HS-5 (cell line): ENCODE results near the gene AMBP.

Experiments used
- DNase-seq: peaks from one replicate; pipeline ENCODE4 v3.0.0-alpha.2; 2012; ENCODE audit warnings: low read depth

Gene AMBP

DNA sequence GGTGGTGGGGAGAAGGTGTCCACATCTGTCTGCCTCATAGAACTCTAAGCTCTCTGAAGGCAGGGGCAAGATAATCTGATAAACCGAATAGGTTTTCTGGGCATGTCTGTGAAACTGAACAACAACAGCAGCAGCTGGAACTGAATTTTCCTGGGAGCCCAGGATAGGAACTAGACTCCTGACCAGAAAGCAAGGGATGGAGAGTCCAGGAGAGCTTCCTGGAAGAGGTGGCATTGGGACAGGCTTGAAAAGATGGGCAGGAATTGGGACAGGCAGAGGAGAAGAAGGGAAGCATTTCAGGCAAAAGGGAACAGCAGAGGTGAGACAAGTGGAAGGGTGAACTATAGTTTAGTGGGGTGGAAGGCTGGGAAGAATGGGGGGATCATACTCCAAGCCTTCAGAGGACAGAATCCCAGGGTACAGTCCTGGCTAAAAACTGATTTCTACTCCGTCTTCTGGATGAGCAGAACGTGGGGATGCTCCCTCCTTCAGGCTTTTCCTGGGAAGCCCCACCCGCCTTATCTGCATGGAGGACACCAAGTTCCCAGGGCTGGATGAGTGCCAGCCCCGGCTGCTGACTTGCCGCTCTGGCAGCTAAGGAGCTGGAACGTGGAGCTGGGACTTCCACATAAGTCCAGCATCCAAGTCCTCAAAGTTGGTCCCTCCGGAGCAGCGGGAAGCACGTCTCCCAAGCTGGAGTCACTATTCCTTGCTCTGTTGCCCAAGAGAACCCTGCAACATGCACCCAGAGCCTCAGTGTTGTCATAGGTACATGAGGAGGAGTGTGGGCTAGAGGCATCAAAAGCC, 34.9 kb upstream of the AMBP start:
- DNase-seq, result no peak

DNA sequence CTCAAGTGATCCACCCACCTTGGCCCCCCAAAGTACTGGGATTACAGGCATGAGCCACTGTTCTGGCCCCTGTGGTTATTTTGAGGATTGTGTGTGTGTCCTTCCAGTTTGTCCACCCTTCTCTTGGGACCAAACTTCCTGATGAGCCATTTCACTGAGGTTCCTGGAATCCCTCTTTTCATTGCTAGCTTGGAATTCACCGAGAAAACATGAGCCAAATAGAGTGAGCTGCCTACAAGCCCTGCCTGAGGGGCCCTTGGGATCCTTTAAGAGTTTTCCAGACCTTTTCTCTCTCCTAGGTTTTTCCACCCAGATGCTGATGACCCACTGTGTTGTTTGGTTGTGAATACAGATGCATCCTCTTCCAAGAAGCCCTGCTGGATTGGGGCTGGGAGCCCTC, 34.2 kb upstream of the AMBP start:
- no peak for DNase-seq

DNA sequence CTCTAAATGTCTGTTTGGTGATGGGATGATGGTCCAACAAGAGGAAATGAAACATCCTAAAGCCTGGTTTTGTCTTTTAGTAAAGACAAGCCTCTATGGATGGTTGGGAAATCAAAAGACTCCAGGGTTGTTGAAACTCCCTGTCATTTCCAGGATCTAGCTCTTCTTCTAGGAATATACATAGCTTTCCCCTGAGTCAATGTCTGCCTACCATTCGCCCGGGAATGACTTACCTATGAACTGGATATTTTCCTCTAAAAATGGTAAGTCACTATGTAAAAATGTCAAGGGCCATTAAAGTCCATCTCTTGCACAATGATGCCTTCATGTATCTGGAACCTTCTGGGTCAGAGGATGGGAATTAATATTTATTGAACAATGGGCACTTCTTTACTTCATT, 32.1 kb upstream of the AMBP start:
- DNase-seq, result peak; percentile 94

DNA sequence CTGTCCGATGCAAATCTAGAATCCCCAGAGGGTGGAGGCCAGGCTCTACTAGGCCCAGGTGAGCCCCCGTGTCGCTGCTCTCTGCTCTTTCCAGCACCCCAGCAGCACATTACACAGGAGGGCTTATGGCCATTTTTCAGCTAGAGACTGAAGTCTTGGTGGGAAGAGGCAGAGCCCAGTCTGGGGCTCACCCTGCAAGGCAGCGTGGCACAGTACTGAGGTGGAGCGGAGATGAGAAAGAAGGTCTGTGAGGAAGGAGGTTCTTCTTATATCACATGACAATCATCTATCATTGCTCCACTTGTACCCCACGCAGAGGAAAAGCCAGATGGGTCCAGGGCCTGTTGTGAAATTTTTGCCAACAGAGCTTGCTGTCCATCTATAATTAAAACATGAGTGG, 31.0 kb upstream of the AMBP start:
- DNase-seq, result no peak

DNA sequence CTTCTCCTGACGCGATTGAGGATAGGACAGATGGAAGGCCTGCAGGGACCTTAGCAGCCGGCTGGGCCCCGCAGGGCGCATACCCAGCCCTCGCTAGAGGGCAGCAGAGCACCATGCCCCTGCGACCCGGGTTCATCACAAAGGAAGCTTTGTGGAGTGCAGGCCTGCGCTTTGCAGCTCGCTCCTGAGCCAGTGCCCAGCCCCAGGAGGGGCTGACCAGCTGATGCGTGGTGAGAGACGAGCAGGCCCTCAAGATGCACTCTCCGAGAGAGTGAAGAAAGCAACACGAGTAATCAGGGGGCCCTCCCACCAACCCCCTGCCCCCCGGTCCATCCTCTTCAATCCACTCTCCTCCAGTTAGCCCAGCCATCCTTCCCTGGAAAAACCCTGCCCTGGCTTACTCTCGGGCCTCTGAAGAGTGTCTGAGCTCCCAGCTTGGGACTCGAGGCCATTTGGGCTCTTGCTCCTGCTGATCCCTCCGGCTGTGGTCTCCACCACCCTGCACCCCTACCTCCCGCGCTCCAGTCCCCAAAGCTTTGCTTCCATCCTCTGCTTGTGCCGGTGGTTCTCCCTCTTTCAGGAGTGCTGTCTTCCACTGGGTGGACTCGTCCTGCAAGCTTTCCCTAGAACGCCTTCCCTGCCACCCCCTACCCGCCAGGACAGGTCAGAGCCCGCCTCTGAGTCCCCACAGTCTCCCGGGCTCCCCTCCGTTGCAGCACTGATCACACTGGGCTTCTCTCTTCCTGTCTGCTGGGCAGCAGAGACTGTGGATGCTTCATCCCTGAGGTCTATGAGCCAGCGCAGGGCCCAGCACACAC, 30.1 kb upstream of the AMBP start:
- no peak for DNase-seq

DNA sequence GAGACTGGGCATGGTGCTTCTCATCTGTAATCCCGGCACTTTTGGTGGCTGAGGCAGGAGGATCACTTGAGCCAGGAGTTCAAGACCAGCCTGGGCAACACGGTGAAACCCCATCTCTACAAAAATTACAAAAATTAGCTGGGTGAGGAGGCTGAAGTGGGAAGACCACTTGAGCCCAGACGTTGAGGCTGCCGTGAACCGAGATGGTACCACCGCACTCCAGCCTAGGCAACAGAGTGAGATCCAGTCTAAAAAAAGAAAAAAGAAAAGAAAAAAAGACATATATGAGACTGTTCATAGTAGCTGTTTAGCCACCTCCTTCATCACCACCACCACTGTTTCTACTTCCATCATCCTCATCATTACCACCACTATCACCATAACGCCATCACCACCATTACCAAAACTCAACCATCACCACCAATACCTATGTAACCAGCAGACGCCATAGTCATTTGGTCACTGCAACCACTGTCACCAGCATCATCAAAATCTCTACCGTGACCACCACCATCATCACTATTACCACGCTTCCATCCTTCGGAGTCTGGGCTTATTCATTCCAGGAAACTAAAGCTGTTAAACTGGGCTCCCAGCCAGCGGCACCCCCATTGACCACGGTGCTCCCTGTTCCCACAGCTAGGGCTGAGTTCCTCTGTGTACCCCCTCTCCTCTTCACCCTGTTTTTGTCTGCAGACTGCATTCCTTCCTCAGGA, 29.3 kb upstream of the AMBP start:
- DNase-seq, result no peak

DNA sequence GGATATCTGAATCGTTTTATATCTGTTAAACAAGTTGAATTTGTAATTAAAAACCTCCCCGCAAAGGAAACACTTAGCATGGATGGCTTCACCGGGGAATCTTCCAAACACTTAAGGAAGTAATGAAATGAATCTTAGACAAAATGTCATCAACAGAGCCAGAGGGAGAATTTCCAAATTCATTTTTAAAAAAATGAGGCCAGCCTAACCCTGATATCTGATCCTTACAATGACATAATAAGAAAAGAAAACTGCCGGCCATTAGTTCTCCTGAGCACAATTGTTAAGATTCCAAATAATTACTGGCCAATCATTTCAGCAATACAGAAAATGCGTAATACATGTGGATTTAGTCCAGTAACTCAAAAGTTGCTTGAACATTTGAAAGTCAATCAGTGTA, 27.1 kb upstream of the AMBP start:
- DNase-seq, result no peak

DNA sequence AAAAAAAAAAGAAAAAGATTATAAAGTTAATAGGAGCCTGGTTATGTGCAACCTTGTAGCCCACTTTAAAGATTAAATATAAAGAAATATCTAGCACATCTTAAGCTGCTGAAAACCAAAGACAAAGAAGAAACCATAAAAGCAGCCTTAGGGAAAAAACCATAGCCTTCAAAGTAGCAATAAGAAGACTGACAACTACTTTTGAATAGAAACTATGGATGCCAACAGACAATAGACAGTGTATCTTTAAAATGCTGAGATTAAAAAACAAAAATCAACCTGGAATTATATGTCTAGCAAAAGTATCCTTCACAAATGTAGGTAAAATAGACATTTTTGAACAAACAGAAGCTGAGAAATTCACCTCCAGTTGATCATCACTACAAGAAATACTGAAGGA, 24.4 kb upstream of the AMBP start:
- no peak for DNase-seq

DNA sequence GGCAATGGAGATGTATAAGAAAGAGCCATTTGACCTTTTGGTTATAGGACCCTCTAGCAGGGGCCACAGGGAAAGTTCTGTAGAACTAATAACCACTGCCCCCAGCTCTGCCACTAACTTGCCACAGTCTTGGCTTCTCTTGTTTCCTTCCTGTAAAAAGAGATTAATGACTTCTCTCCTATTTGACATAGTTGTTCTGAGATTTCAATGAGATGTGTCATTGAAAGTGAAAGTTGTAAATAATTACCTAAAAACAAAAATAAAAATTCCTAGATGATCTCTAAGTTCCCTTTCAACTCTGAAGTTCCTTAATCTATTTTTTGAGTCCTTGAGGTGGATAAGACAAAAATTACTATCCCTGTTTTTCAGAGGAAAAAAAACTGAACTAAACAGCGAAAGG, 22.4 kb upstream of the AMBP start:
- DNase-seq, result no peak

DNA sequence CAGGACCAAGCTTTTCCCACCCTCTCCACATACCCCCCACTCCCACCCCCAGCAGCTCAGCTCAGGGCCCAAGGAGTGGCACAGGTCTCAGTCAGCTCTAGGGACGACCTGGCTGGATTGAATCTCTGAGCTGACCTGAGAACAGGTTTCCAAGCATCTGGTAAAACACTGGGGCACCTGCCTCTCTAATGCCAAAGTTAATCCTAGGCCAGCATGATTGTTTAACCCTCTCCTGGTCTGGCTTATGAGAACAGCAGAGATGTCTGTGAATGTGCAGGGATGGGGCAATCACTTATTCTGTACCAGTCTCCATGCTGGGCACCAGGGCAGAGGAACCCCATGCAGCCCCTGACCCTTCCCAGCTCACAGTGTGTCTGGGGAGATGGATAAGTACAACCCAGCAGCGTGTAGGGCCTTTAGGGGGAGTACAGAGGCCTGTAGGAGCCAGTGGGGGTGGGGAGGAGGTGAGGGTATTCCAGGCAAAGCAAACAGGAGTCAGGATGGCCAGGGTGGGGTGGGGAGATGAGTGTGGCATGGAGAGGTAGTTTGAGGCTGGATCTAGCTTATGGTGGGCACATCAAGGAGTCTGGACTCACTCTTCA, 21.7 kb upstream of the AMBP start:
- no peak for DNase-seq

DNA sequence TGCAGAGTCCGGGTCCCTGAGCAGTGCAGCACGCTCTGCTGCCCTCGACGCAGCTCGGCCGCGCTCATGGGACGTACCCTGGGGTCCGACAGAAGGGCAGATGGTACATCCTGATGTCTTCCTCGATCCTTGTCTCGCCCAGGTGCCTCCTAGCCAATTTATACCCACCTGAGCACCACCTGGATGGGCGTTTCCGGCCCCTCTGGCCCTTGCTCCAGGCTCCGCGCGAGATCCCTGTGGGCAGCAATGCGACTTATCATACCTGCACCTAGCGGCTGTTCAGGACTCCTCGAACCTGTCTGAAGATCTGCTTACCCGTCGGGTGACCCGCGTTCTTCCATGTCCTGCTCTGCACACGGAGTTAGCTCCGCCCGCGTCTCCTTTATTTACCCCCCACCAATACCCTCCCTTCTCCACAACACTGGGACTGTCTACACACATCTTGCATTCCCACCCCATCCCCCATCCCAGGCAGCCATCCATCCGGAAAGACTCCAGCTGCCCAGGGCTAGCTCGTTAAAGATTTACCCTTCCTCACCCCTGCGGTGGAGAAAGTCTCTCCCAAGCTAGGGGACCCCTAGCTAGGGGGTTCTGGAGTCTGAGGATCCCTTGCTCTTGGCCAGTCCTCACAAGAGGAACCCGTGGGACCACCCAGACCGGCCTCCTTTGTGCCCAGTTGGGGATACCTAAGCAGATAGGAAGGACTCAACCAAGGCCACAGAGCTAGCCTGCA, 21.0 kb upstream of the AMBP start, which contains the start of gene KIF12:
TSS of gene KIF12 (minus strand) at position 357 of the 733 bp plus-strand sequence. CDS start at position 341, 16 bp downstream.
- DNase-seq, result no peak

DNA sequence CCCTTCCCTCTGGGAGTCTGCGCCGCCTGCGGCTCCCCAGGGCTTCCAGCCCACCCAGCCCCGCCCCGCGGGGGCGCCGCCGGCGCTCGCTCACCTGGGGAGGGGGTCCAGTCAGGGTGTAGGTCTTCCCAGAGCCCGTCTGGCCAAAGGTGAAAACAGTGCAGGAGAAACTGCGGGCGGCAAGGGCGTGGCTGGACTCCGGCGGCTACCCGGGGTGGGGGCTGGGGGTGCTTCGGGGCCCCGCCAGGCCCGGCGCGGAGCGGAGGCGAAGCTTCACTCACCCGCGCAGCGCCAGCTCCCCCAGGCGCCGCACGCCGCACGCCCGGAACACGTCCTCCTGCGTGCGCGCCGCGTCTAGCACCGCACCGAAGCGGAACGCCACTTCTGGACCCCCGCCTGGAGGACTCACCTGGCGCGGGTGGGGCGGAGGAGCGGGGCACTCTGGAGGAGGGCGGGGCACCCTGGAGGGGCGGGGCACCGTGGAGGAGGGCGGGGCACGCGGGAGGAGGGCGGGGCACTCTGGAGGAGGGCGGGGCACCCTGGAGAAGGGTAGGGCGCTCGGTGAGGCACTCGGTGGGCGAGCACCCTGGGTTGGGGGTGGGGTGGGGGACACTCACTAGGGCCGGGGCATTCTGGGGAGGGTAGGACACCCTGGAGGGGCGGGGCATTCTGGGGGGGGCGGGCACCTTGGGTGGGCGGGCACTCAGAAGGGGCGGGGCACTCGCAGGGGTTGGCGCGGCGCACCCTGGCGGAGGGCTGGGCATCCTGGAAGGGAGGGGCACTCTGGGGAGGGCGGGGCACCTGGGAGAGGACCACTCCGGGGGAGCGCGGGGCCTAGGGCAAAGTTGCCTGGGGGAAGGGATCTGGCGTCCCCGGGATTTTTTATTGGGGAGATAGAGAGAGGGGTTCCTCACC, 20.2 kb upstream of the AMBP start:
- no peak for DNase-seq

DNA sequence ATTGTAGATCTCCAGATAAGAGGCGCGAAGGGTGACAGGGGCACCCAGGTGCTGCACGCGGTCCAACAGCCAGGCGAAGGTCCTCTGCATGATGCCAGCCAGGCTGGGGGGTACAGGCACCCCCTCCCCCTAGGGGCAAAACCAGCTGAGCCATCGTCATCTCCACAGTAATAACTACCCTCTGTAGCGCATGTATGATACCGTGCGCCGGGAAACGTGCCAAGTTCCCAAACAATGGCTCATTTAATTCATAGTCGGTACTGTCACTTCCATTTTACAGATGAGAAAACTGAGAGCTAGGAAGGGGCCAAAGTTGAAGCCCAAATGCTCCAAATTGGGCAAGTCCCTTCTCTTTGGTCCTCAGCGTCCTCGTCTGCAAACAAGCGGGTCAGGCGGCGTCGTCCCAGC, 19.5 kb upstream of the AMBP start:
- DNase-seq, result no peak

DNA sequence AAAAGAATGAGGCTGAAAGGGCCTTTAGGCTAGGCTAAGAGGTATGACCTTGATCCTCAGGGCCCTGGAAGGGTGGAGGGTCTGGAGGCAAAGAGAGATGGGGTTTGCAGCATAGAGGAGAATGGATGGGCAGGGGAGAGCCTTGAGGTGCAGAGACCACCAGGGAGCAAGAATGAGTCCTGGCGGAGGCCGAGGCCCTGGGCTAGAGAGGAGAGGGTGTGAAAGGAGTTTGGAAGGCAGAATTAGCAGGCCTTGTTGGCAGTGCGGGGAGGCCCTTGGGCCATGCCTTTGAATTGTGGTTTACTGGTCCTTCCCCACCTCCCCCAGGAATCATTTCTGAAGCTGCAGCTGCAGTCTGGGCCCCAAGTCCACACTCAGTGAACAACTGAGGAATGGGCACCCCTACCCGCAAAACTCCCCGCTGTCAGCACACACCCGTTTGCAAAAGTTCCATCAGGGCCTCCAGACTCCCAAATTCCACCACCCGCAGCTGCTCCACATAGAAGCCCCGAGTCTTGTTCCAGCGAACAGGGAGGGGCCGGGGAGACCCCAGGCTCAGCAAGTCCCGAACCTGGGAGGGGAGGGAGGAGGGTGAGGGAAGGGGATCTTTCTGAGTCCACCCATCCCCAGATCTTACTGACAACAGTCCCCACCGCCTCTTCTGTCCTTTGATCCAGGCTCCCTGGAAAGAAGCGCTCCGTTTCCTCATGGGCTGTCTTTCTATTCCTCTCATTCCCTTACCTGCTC, 18.9 kb upstream of the AMBP start:
- no peak for DNase-seq

DNA sequence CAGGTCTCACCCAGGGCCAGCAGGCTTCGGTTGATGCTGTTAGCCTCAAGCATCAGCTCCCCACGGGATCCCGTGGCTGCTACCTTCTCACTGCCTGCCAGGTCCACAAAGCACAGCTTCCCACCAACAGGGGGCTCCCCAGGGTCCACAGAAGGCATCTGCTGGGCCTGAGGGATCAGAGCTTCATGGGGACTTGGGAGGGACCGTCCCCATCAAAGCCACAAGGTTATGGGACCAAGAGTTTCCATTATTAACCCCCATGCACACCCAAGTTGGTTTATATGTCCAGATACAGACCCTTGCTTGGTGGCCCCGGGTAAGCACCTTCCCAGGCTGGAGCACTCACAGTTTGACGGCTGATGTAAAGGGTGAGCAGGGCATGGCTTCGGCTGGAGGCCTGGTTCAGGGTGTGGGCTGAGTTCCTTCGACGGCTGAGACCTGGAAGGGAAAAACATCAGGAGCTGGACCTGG, 18.0 kb upstream of the AMBP start:
- DNase-seq, result no peak

DNA sequence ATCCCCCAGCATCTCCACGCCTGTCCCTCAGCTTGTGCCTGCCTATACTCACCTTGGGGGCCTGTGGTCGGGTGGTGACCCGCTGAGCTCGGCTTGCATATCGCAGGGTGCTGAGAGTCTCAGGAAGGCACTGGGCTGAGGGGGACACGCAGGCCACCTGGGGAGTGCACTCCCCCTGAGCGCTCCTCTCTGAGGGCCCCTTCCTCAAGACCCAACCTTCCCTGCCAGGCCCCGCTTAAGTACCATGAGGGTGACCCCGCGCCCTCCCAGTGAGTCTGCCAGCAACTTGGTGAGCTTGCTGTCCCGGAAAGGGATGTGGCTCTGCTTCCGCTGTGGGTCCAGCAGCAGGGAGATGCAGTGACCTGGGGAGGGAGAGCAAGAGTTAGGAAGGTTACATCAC, 16.9 kb upstream of the AMBP start:
- no peak for DNase-seq

DNA sequence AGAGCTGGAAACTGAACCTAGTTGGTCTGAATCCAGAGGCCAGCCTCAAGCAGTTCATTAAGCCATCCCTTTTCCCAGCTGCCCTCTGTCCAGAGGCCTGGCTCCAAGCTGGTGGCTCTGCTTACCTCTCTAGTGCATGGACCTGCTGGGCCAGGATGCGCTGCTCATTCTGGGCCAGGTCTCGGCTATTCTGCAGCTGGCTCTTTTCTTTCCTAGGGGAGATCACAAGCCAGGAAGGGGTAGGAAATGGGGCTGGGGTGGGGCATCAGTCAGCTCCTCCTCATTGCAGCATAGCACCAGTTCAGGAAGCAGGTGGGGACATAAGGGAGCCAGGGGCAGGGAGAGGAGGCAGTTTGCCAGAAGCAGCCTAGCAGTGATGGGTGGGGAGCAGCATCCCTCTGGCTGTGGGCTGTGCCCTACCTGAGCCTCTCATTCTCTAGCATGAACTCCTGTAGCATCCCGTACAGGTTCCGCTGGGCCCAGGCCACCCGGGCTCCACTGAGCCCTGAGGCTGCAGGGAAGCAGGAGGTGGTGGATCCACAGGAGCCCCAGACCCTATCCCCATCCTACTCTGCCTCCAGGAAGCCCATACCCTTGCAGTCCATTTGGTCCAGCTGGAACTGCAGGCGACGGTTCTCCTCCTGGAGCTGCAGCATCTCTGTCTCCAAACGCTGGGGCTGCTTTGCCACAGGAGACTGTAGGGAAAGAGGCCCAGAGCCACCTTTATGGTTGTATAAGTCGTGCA, 15.8 kb upstream of the AMBP start:
- no peak for DNase-seq

DNA sequence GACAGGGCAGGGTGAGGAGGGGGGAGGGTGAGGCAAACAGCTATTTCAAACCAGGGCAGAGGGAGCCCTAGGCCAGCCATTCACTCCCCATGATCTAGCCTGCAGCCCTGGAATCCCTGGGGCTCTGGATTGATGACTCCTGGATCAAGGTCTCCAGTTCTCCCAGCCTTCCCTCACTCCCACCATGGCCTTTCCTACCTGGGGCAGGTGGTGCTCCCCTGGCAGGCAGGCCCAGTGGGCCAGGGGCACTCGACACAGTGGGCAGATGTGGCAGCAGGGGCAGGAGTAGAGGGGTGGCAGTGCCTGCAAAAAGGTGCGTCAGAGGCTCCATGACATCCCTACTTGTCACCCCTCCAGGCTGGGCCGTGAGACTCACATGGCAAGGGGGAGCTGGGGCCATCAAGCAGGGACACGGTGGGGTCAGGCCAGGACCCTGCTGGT, 15.0 kb upstream of the AMBP start:
- DNase-seq, result no peak

DNA sequence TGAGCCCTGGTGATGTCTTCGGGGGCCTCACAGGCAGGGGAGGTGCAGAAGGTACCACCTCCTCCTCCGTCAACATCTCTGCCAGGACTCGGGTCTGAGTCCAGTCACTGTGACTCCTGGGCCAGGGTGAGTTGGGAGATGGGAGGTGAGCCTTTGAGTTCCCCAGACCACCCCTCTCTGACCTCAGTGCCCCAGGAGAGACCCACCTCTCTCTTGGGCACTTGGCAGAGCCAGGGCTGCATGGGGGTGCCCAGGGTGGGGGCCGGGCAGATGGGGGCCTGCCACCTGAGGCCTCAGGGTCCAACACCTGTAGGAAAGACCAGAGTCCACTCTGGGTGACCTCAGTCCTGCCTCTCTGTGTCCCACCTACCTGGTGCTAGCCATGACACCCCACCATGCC, 14.2 kb upstream of the AMBP start:
- DNase-seq, result no peak
